GM19452 (cell line): ENCODE data around the gene EMC9.

ENCODE experiments used
- ATAC-seq: cut with Tn5 transposase; IDR thresholded peaks from one replicate; pipeline ENCODE4 v1.9.1; 2021; ENCODE audit not compliant: unreplicated experiment

The EMC9 gene

DNA sequence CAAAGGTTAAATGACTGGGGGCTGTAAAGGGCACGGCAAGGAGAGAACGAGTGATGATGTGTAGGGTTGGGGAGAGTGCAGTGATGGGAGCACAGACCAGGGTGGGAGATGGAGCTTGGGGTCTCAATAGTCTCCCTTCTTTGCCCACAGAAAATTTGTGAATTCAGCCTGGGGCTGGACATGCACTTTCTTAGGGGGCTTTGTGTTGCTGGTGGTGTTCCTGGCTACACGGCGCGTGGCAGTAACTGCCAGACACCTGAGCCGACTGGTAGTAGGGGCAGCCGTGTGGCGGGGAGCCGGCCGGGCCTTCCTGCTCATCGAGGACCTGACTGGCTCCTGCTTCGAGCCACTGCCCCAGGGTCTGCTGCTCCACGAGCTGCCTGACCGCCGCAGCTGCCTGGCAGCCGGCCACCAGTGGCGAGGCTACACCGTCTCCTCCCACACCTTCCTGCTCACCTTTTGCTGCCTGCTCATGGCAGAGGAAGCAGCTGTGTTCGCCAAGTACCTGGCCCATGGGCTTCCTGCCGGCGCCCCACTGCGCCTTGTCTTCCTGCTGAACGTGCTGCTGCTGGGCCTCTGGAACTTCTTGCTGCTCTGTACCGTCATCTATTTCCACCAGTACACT is 9.2 kb downstream of the EMC9 start:
- no peak for ATAC-seq

DNA sequence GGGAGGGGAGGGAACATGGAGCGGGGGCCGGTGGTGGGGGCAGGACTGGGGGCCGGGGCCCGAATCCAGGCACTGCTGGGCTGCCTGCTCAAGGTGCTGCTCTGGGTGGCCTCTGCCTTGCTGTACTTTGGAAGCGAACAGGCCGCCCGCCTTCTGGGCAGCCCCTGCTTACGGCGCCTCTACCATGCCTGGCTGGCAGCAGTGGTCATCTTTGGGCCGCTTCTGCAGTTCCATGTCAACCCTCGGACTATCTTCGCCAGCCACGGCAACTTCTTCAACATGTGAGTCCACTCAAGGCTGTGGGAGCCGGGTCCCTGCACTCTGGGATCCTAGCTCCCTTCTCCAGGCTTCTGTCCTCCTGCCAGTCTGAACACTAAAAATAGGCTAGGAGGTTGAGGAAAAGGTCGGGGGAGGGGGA is 9.8 kb downstream of the EMC9 start:
- no peak for ATAC-seq

GRCh38 chr14:24130717-24131548 is 10.5 kb downstream of the EMC9 start:
- ATAC-seq = no peak

DNA sequence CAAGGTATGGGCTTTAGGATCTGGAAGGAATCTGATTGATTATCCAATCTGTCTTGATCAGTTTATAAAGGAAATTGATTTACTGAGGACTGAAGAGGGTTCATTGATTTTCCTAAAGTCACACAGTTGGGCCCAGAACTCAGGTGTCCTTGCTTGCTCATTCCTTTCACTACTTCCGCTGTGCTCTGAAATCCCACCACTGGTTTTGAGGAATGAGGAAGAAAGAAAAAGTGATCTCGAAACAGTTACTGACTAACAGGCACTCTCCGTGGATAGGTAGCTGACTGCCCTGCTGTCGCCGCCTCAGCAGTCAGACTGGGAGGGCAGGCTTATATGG is 11.0 kb downstream of the EMC9 start, which contains the start of gene FITM1:
TSS of gene FITM1 (plus strand) at position 280 of the 337 bp plus-strand sequence. CDS start 905 bp downstream, outside the sequence.
- no peak for ATAC-seq

- no peak for ATAC-seq
These were observed 11.9 kb downstream of the EMC9 start for GRCh38 chr14:24129410-24129998.

- ATAC-seq = no peak
These were observed 13.7 kb downstream of the EMC9 start for GRCh38 chr14:24127673-24128072.

DNA sequence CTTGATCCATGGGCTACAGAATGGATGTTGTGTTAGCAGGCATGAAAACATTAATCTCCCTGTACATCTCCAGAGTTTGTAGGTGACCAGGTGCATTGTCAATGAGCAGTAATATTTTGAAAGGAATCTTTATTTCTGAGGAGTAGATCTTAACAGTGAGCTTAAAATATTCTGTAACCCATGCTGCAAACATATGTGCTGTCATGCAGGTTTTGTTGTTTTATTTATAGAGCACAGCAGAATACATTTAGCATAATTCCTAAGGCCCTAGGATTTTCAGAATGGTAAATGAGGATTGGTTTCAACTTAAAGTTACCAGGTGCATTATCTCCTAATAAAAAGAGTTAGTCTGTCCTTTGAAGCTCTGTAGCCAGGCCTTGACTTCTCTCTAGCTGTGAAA is 14.5 kb downstream of the EMC9 start:
- ATAC-seq = no peak

DNA sequence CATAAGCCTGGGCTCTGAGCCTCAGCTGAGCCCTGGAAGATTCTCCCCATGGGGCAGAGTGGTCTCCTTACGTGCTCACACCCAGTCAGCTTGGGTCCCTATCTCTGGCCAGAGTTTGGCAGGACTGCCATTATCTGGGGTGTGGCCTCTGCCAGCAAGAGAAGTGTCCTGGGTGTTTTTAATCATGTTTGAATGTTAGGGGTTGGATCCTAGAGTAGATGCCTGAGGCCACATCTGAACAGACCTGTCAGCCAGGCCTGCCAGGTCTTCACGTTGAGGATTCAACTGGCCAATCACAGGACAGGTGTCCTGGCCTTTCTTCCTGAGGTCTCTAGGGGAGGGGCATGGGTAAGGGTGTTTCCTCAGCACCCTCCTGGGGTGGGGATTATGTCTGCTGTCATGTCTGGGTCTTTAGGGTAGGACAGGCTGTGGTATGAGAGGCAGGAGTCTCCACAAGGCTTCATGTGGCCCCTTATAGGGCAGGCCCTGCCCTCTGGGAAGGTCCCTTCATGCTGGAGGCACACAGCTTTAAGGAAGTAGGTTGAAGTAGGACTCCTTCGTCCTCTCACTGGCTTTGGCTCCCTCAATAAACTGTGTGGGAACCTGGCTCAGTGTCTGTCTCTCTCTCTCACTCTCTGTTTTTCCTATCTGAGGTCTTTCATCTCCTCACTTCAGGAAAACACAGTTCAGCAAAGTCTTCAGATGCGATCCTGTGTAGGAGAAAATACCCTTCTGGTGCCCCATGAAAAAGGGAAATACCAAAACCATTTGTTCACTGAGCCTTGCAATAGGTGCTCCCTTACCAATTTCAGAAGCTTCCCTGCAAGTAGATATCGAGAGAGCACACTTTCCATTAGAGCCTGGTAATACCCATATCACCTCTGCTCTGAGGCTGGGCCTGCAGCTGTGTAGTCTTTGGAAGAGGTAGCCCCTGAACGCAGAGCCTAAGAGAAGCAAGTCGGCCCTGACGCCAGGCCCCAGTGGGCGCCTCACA is 17.7 kb downstream of the EMC9 start:
- ATAC-seq = no peak

DNA sequence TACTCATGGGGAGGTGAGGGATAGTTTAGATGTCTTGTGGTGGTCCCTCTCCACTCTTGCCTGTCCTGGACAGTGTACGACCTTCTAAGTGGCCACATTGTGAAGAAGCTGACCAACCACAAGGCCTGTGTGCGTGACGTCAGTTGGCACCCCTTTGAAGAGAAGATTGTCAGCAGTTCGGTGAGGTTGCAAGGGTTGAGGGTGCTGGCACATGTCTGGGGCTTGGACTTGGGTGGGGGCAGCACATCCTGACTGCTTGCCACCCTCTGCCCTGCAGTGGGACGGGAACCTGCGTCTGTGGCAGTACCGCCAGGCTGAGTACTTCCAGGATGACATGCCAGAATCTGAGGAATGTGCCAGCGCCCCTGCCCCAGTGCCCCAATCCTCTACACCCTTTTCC is 18.5 kb downstream of the EMC9 start:
- no peak for ATAC-seq

DNA sequence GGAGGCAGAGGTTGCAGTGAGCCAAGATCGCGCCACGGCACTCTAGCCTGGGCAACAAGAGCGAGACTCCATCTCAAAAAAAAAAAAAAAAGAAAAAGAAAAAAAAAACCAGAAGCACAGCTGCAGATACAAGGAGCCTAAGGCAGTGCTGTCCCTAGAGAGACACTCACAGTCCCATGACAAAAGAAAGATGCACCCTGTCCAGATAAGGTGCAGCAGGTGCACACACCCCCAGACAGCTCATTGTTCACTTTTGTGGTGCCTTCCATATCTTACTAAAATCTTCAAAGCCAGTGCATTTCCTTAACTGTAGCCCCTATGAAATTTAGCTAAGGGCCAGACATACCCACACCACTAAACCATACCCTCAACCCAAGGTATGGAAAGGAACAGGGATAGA is 19.0 kb downstream of the EMC9 start:
- ATAC-seq = no peak

- no peak for ATAC-seq
These were observed 20.2 kb downstream of the EMC9 start for GRCh38 chr14:24121210-24121609.

GRCh38 chr14:24119691-24120090 is 21.7 kb downstream of the EMC9 start:
- no peak for ATAC-seq

GRCh38 chr14:24117179-24117578 is 24.2 kb downstream of the EMC9 start:
- no peak for ATAC-seq

DNA sequence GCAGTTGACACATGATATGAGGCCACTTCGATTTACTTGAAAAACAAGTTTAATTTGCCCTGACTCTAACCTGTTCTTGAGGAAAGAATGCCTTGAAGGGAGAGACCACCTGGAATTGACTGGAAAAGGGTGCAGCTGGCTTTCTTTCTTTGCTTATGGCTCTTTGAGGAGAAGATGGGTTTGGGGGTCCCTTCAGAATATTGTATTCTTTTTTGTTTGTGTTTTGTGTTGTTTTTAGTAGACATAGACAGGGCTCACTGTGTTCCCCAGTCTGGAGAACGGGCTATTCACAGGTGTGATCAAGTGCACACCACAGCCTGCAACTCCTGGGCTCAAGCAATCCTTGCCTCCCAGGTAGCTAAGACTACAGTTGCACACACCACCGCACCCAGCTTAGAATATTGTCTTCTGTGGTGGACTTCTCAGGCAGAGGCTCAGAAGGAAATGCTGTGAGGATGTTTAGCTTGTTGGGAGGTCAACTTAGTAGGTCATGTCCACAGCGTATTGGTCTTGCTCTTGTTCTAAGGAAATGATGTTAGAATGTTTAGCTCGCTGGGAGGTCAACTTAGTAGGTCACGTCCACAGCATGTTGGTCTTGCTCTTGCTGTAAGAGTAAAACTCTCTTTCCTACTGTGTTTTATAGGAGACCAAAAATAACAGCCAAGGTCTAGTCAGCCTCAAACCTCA is 25.1 kb downstream of the EMC9 start:
- ATAC-seq = no peak

DNA sequence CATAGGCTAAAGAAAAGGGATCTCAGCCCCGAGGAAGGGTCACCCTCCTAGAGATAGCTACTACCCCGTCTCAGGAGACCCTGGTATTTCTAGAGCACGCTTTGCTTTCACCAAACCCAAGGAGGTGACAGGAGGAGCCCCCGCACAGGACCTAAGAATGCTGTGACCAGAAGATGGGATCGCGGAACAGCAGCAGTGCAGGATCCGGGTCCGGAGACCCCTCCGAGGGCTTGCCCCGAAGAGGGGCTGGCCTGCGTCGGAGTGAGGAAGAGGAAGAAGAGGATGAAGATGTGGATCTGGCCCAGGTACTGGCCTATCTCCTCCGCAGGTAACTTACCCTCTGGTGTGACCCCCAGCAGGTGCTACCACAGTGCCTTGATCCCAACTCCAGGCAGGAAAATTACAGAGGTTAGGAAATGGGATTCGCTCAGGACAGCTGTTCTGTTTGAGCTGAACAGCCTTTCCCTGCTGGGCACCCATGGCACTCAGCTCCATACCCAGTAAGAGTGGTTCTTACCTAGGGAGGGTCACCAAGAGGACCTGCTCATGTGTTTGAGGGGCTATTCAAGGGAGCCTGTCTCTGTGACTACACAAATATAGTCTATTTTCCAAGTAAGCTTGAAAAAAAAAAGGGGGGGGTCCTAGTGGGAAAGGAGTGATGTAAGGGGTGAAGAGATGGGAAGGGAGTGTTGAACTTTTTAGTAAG is 25.8 kb downstream of the EMC9 start:
- no peak for ATAC-seq

GRCh38 chr14:24114532-24115421 is 26.6 kb downstream of the EMC9 start, which contains the start of the genes DCAF11 and NRL:
DCAF11 (plus strand) TSS chr14:24114777; CDS start chr14:24115595, 818 bp downstream.
NRL (minus strand) TSS chr14:24114949; CDS start chr14:24082848, 32,101 bp downstream.
- ATAC-seq = peak; percentile 84

DNA sequence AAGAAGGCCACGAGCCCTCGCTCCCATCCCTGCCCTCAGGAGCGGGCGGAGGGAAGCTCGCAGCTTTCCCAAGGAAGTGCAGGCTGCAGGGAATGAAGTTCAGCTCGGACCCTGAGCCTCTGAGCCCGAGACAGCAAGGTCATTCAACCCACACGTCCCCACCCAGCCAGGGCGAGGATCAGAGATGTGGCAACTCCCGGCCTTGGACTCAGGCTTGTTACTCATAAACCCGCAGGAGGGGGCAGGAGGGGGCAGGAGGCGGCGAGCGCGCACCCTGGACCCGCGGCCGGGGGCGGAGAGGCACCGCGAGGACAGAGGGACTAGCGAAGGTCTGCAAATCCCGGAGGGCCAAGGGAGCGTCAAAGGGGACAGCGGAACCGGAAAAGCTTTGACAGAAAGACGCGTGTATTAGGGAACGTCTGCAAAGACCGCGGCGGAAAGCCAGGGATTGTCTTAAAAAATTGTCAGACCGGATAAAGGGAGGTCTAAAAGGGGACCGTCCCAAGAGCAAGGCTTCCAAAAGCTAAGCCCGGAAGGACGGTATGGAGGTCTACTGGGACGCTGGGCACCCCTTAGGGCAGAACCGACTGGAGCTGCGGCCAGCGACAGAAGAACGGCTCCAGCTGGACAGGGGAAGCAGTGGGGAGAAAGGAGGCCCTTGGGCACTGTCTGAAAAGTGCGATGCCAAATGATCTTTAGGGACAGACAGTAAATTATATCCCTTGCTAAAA is 27.4 kb downstream of the EMC9 start:
- ATAC-seq = no peak

- no peak for ATAC-seq
These were observed 28.0 kb downstream of the EMC9 start for GRCh38 chr14:24113379-24113800.
